SK-N-MC (cell line): ENCODE measurements around the gene DUT.

Experiments used
- EZH2 ChIP-seq: fragments of 200-600 bp; sonication (generic); IDR thresholded peaks from one replicate; pipeline ENCODE4 v1.6.1; 2017; ENCODE audit warnings: antibody characterized with exemption
- FOXP2 ChIP-seq: optimal IDR thresholded peaks from 2 replicates; pipeline ENCODE3; 2011; ENCODE audit warnings: mild to moderate bottlenecking, moderate library complexity; ENCODE audit not compliant: insufficient read depth; ENCODE audit errors: extremely low read length, control extremely low read depth
- POLR2AphosphoS5 ChIP-seq: IDR thresholded peaks from 2 replicates; pipeline ENCODE4 v1.6.1; 2012; ENCODE audit warnings: mild to moderate bottlenecking, low read depth, low read length, borderline replicate concordance

DNA sequence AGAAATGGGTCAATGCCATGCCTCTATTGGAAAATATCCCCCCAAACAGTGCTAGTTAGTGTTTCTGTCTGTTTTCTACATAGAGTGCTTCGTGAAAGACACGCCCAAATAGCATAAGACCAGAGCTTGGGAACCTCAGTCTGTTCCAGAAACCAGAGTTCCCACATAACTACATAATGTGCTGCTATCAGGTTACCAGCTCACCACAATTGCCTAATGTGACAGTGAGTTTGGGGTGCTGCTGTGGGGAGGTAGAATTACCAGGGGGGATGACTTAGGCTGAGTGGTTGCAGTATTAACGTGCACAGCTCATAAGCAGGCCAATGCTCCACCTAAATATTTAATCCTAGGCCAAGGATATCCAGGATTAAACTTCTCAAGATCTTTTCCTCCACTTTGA is 39.2 kb downstream of the DUT start:
- no peak for TF ChIP-seq EZH2
- TF ChIP-seq POLR2AphosphoS5 = no peak
- no peak for TF ChIP-seq FOXP2
